BLaER1 (cell line): ENCODE data around the gene SLC66A2.

ENCODE experiments used
- H3K27ac ChIP-seq: shearing (Covaris generic); formaldehyde crosslinking; 2 replicates; pipeline ENCODE4 v1.8.1; 2022
- H3K27me3 ChIP-seq: shearing (Covaris generic); formaldehyde crosslinking; 2 replicates; pipeline ENCODE4 v1.8.1; 2022
- H3K36me3 ChIP-seq: shearing (Covaris generic); formaldehyde crosslinking; 2 replicates; pipeline ENCODE4 v1.8.1; 2022
- H3K4me1 ChIP-seq: shearing (Covaris generic); formaldehyde crosslinking; 2 replicates; pipeline ENCODE4 v1.8.1; 2022
- H3K4me2 ChIP-seq: shearing (Covaris generic); formaldehyde crosslinking; 2 replicates; pipeline ENCODE4 v1.8.1; 2022
- H3K4me3 ChIP-seq: shearing (Covaris generic); formaldehyde crosslinking; 2 replicates; pipeline ENCODE4 v1.8.1; 2022
- H3K9ac ChIP-seq: shearing (Covaris generic); formaldehyde crosslinking; 2 replicates; pipeline ENCODE4 v1.8.1; 2022
- H3K9me3 ChIP-seq: shearing (Covaris generic); formaldehyde crosslinking; 2 replicates; pipeline ENCODE4 v1.8.1; 2022
- H4K20me1 ChIP-seq: shearing (Covaris generic); formaldehyde crosslinking; 2 replicates; pipeline ENCODE4 v1.8.1; 2022
- Cebpa-rat ChIP-seq: shearing (Covaris generic); IDR thresholded peaks from 2 replicates; pipeline ENCODE4 v1.8.1; 2022

The SLC66A2 gene

GRCh38 chr18:79938196-79938595 is 13.3 kb downstream of the SLC66A2 start:
- H3K4me3 ChIP-seq: no peak overlapping the region
- H3K27ac ChIP-seq: no peak overlapping the region
- H3K36me3 ChIP-seq: peaks cover 99% of the 10 kb centered on the region
- no peak for TF ChIP-seq Cebpa-rat
- no peaks in the 10 kb centered on the region for H3K27me3 ChIP-seq
- H3K9me3 ChIP-seq: peaks cover 31% of the 10 kb centered on the region
- no peak overlapping the region for H3K9ac ChIP-seq
- H3K4me2 ChIP-seq: no peak overlapping the region
- H3K4me1 ChIP-seq: peaks cover 23% of the 10 kb centered on the region
- peaks cover 100% of the 10 kb centered on the region for H4K20me1 ChIP-seq

- H3K9me3 ChIP-seq: peaks cover 40% of the 10 kb centered on the region
- H3K4me2 ChIP-seq: no peak overlapping the region
- peaks cover 23% of the 10 kb centered on the region for H3K4me1 ChIP-seq
- no peak overlapping the region for H3K4me3 ChIP-seq
- H3K36me3 ChIP-seq: peaks cover 96% of the 10 kb centered on the region
- peaks cover 97% of the 10 kb centered on the region for H4K20me1 ChIP-seq
- H3K9ac ChIP-seq: no peak overlapping the region
- H3K27me3 ChIP-seq: no peaks in the 10 kb centered on the region
- no peak for TF ChIP-seq Cebpa-rat
- H3K27ac ChIP-seq: no peak overlapping the region
Observed at GRCh38 chr18:79937103-79937860, 14.2 kb downstream of the SLC66A2 start.

- Histone ChIP-seq H3K9ac (no peak overlapping the region), H3K9me3 (peaks cover 46% of the 10 kb centered on the region), H3K27ac (no peak overlapping the region), H3K4me2 (no peak overlapping the region), H3K4me1 (peaks cover 23% of the 10 kb centered on the region), H4K20me1 (peaks cover 94% of the 10 kb centered on the region), H3K27me3 (no peaks in the 10 kb centered on the region), H3K4me3 (no peak overlapping the region), H3K36me3 (peaks cover 95% of the 10 kb centered on the region)
- no peak for TF ChIP-seq Cebpa-rat
Observed at GRCh38 chr18:79936641-79937040, 14.8 kb downstream of the SLC66A2 start.

- Histone ChIP-seq H3K9me3 (peaks cover 54% of the 10 kb centered on the region), H3K36me3 (peaks cover 95% of the 10 kb centered on the region), H3K27ac (no peak overlapping the region), H3K27me3 (no peaks in the 10 kb centered on the region), H4K20me1 (peaks cover 92% of the 10 kb centered on the region), H3K4me3 (no peak overlapping the region), H3K4me1 (peaks cover 23% of the 10 kb centered on the region), H3K4me2 (no peak overlapping the region), H3K9ac (no peak overlapping the region)
- no peak for TF ChIP-seq Cebpa-rat
Observed at GRCh38 chr18:79935925-79936324, 15.5 kb downstream of the SLC66A2 start.

- Histone ChIP-seq H3K4me2 (no peak overlapping the region), H4K20me1 (peaks cover 88% of the 10 kb centered on the region), H3K36me3 (peaks cover 94% of the 10 kb centered on the region), H3K4me3 (no peak overlapping the region), H3K4me1 (peaks cover 23% of the 10 kb centered on the region), H3K27ac (no peak overlapping the region), H3K9ac (no peak overlapping the region), H3K27me3 (no peaks in the 10 kb centered on the region), H3K9me3 (peaks cover 55% of the 10 kb centered on the region)
- no peak for TF ChIP-seq Cebpa-rat
Observed at GRCh38 chr18:79935499-79935898, 16.0 kb downstream of the SLC66A2 start.

GRCh38 chr18:79935098-79935480 is 16.4 kb downstream of the SLC66A2 start:
- Histone ChIP-seq H3K4me3 (no peak overlapping the region), H3K27me3 (no peaks in the 10 kb centered on the region), H3K4me2 (no peak overlapping the region), H3K9me3 (peaks cover 55% of the 10 kb centered on the region), H3K36me3 (peaks cover 94% of the 10 kb centered on the region), H3K27ac (no peak overlapping the region), H3K4me1 (peaks cover 23% of the 10 kb centered on the region), H4K20me1 (peaks cover 88% of the 10 kb centered on the region), H3K9ac (no peak overlapping the region)
- no peak for TF ChIP-seq Cebpa-rat

- H3K4me3 ChIP-seq: no peak overlapping the region
- H3K36me3 ChIP-seq: peaks cover 94% of the 10 kb centered on the region
- peaks cover 60% of the 10 kb centered on the region for H3K9me3 ChIP-seq
- H3K4me1 ChIP-seq: peaks cover 23% of the 10 kb centered on the region
- peaks cover 85% of the 10 kb centered on the region for H4K20me1 ChIP-seq
- H3K27ac ChIP-seq: no peak overlapping the region
- no peak for TF ChIP-seq Cebpa-rat
- no peak overlapping the region for H3K9ac ChIP-seq
- peak overlapping the region; percentile 52 for H3K4me2 ChIP-seq
- no peaks in the 10 kb centered on the region for H3K27me3 ChIP-seq
Observed at GRCh38 chr18:79934311-79935097, 16.9 kb downstream of the SLC66A2 start.

- Histone ChIP-seq H3K36me3 (peaks cover 94% of the 10 kb centered on the region), H4K20me1 (peaks cover 85% of the 10 kb centered on the region), H3K4me1 (peaks cover 23% of the 10 kb centered on the region), H3K4me3 (no peak overlapping the region), H3K27ac (no peak overlapping the region), H3K4me2 (no peak overlapping the region), H3K9ac (no peak overlapping the region), H3K27me3 (no peaks in the 10 kb centered on the region), H3K9me3 (peaks cover 66% of the 10 kb centered on the region)
- TF ChIP-seq Cebpa-rat: no peak
Observed at GRCh38 chr18:79933765-79934164, 17.7 kb downstream of the SLC66A2 start.

- Histone ChIP-seq H3K4me1 (peaks cover 23% of the 10 kb centered on the region), H3K4me3 (no peak overlapping the region), H3K9me3 (peaks cover 61% of the 10 kb centered on the region), H3K9ac (no peak overlapping the region), H3K27ac (no peak overlapping the region), H3K36me3 (peaks cover 94% of the 10 kb centered on the region), H3K4me2 (no peak overlapping the region), H3K27me3 (no peaks in the 10 kb centered on the region), H4K20me1 (peaks cover 85% of the 10 kb centered on the region)
- no peak for TF ChIP-seq Cebpa-rat
Observed at GRCh38 chr18:79932907-79933306, 18.5 kb downstream of the SLC66A2 start.

GRCh38 chr18:79931475-79931874 is 20.0 kb downstream of the SLC66A2 start:
- TF ChIP-seq Cebpa-rat: no peak
- Histone ChIP-seq H3K4me2 (no peak overlapping the region), H3K36me3 (peaks cover 94% of the 10 kb centered on the region)

More at GRCh38 chr18:79931475-79931874, 20.0 kb downstream of the SLC66A2 start:
- no peak overlapping the region for H3K27ac ChIP-seq
- H3K27me3 ChIP-seq: no peaks in the 10 kb centered on the region
- H4K20me1 ChIP-seq: peaks cover 85% of the 10 kb centered on the region
- peaks cover 49% of the 10 kb centered on the region for H3K9me3 ChIP-seq
- H3K4me3 ChIP-seq: no peak overlapping the region
- no peak overlapping the region for H3K9ac ChIP-seq
- H3K4me1 ChIP-seq: peaks cover 23% of the 10 kb centered on the region
